H9 (cell line): ENCODE data around the gene TBC1D22A. TPM values are rescaled to one million over a fixed set of nuclear protein-coding genes. Genes with fewer than 3 reads are reported as not detected.
A peak's percentile ranks its signal among the peaks of the same experiment; 100 is the strongest.

Experiments used
- DNase-seq: peaks from one replicate; pipeline ENCODE4 v3.0.0-alpha.2; 2017
- H2AFZ ChIP-seq: one replicate; pipeline ENCODE4 v1.6.1; 2013; ENCODE audit warnings: mild to moderate bottlenecking, low read length, control low read depth, moderate library complexity
- H2AK5ac ChIP-seq: 2 replicates; pipeline ENCODE4 v1.6.1; 2013; ENCODE audit warnings: low read length, control low read depth, mixed read lengths; ENCODE audit not compliant: insufficient read length
- H2BK120ac ChIP-seq: one replicate; pipeline ENCODE4 v1.6.1; 2013; ENCODE audit warnings: low read depth, mild to moderate bottlenecking, low read length, control low read depth, inconsistent platforms; ENCODE audit not compliant: poor library complexity, severe bottlenecking
- H2BK12ac ChIP-seq: 2 replicates; pipeline ENCODE4 v1.6.1; 2013; ENCODE audit warnings: low read length, control low read depth, mixed read lengths, low read depth; ENCODE audit not compliant: insufficient read length
- H2BK15ac ChIP-seq: 2 replicates; pipeline ENCODE4 v1.6.1; 2013; ENCODE audit warnings: low read depth, low read length, control low read depth
- H2BK20ac ChIP-seq: one replicate; pipeline ENCODE4 v1.6.1; 2013; ENCODE audit warnings: low read depth, mild to moderate bottlenecking, low read length, control low read depth, inconsistent platforms; ENCODE audit not compliant: poor library complexity, severe bottlenecking
- H2BK5ac ChIP-seq: 2 replicates; pipeline ENCODE4 v1.6.1; 2013; ENCODE audit warnings: low read length, control low read depth, mixed read lengths; ENCODE audit not compliant: insufficient read length
- H3K14ac ChIP-seq: 2 replicates; pipeline ENCODE4 v1.6.1; 2013; ENCODE audit warnings: low read length, control low read depth; ENCODE audit not compliant: insufficient read depth
- H3K18ac ChIP-seq: 2 replicates; pipeline ENCODE4 v1.6.1; 2013; ENCODE audit warnings: low read depth, mild to moderate bottlenecking, mixed read lengths, low read length, control low read depth; ENCODE audit not compliant: insufficient read length
- H3K23ac ChIP-seq: 2 replicates; pipeline ENCODE4 v1.6.1; 2013; ENCODE audit warnings: low read length, control low read depth, mixed read lengths, low read depth; ENCODE audit not compliant: insufficient read length
- H3K23me2 ChIP-seq: 2 replicates; pipeline ENCODE4 v1.6.1; 2013; ENCODE audit warnings: low read depth, mild to moderate bottlenecking, mixed read lengths, low read length, control low read depth; ENCODE audit not compliant: insufficient read length, poor library complexity, severe bottlenecking
- H3K27ac ChIP-seq: 2 replicates; pipeline ENCODE4 v1.5.1; 2013; ENCODE audit warnings: low read length, control low read depth, mixed read lengths, low read depth; ENCODE audit not compliant: insufficient read length
- H3K27me3 ChIP-seq: 2 replicates; pipeline ENCODE4 v1.6.1; 2013; ENCODE audit warnings: low read length, control low read depth, inconsistent platforms; ENCODE audit not compliant: insufficient read depth
- H3K4ac ChIP-seq: 2 replicates; pipeline ENCODE4 v1.6.1; 2013; ENCODE audit warnings: low read depth, mild to moderate bottlenecking, control low read depth, inconsistent platforms, low read length, moderate library complexity
- H3K4me1 ChIP-seq: 2 replicates; pipeline ENCODE4 v1.6.1; 2013; ENCODE audit warnings: low read length, control low read depth, inconsistent platforms; ENCODE audit not compliant: insufficient read depth
- H3K4me2 ChIP-seq: 2 replicates; pipeline ENCODE4 v1.6.1; 2013; ENCODE audit warnings: low read length, control low read depth, mixed read lengths; ENCODE audit not compliant: insufficient read length, insufficient read depth
- H3K56ac ChIP-seq: 2 replicates; pipeline ENCODE4 v1.6.1; 2013; ENCODE audit warnings: low read depth, mild to moderate bottlenecking, mixed read lengths, low read length, control low read depth; ENCODE audit not compliant: insufficient read length
- H3K79me1 ChIP-seq: 2 replicates; pipeline ENCODE4 v1.6.1; 2013; ENCODE audit warnings: low read depth, mild to moderate bottlenecking, moderate library complexity, low read length, control low read depth, inconsistent platforms; ENCODE audit not compliant: insufficient read depth, poor library complexity, severe bottlenecking
- H3K79me2 ChIP-seq: 2 replicates; pipeline ENCODE4 v1.6.1; 2013; ENCODE audit warnings: low read length, control low read depth, inconsistent platforms; ENCODE audit not compliant: insufficient read depth
- H3K9ac ChIP-seq: 2 replicates; pipeline ENCODE4 v1.6.1; 2013; ENCODE audit warnings: low read length, control low read depth, mixed read lengths; ENCODE audit not compliant: insufficient read length; ENCODE audit errors: extremely low read depth
- H3K9me3 ChIP-seq: one replicate; pipeline ENCODE4 v1.6.1; 2013; ENCODE audit warnings: low read depth, low read length, inconsistent platforms; ENCODE audit not compliant: control insufficient read depth
- H3T11ph ChIP-seq: one replicate; pipeline ENCODE4 v1.6.1; 2013; ENCODE audit warnings: mild to moderate bottlenecking, low read length, control low read depth, inconsistent platforms
- H4K20me1 ChIP-seq: one replicate; pipeline ENCODE4 v1.6.1; 2013; ENCODE audit not compliant: control insufficient read depth, insufficient read length, insufficient read depth
- H4K5ac ChIP-seq: 2 replicates; pipeline ENCODE4 v1.6.1; 2013; ENCODE audit warnings: low read depth, mild to moderate bottlenecking, mixed read lengths, low read length, control low read depth; ENCODE audit not compliant: insufficient read length
- H4K8ac ChIP-seq: replicated peaks from 2 replicates; pipeline ENCODE4 v1.6.1; 2013; ENCODE audit warnings: low read length, control low read depth, mixed read lengths, low read depth; ENCODE audit not compliant: insufficient read length
- H4K91ac ChIP-seq: 2 replicates; pipeline ENCODE4 v1.6.1; 2013; ENCODE audit warnings: low read depth, mild to moderate bottlenecking, moderate library complexity, mixed read lengths, low read length, control low read depth; ENCODE audit not compliant: insufficient read length
- H3K27ac Mint-ChIP-seq, 3 experiments: 2 replicates in 2 of 3; 3 replicates in 1 of 3; pipeline ENCODE4 v1.8.0; 2020 to 2021; ENCODE audit warnings: mixed read lengths in 3 of 3, mild to moderate bottlenecking in 1 of 3, moderate library complexity in 1 of 3
- H3K27me3 Mint-ChIP-seq: 2 replicates; pipeline ENCODE4 v1.8.0; 2021; ENCODE audit warnings: low read depth, mild to moderate bottlenecking, moderate library complexity, mixed read lengths
- H3K36me3 Mint-ChIP-seq, 3 experiments: 2 replicates in 2 of 3; 3 replicates in 1 of 3; pipeline ENCODE4 v1.8.0; 2020 to 2021; ENCODE audit warnings: low read depth in 3 of 3, mixed read lengths in 3 of 3; ENCODE audit not compliant: insufficient read depth in 1 of 3
- H3K4me1 Mint-ChIP-seq, 2 experiments: 2 replicates each; pipeline ENCODE4 v1.8.0; 2020; ENCODE audit warnings: mixed read lengths in 2 of 2
- H3K4me3 Mint-ChIP-seq, 2 experiments: 2 replicates in 1 of 2; 3 replicates in 1 of 2; pipeline ENCODE4 v1.8.0; 2020 to 2021; ENCODE audit warnings: mild to moderate bottlenecking in 2 of 2, mixed read lengths in 2 of 2, moderate library complexity in 1 of 2
- H3K9me3 Mint-ChIP-seq, 2 experiments: 2 replicates in 1 of 2; 3 replicates in 1 of 2; pipeline ENCODE4 v1.8.0; 2020; ENCODE audit warnings: mild to moderate bottlenecking in 2 of 2, mixed read lengths in 2 of 2, moderate library complexity in 1 of 2
- CTCF ChIP-seq: fragments of 200-600 bp; sonication (generic); conservative IDR thresholded peaks from 3 replicates; pipeline ENCODE4 v1.8.0; 2021; ENCODE audit warnings: antibody characterized with exemption, mild to moderate bottlenecking
- WGBS: extraction: QIAGEN DNeasy Blood & Tissue Kit; methylation state at CpG from one replicate; pipeline ENCODE4 v1.1.7; 2013; ENCODE audit warnings: missing lambda C conversion rate, low lambda C conversion rate, mixed read lengths; ENCODE audit not compliant: insufficient read length; ENCODE audit errors: extremely low coverage; 5-methylcytosine and 5-hydroxymethylcytosine counted together
- total RNA-seq: library from RNA; stranded (reverse); gene quantifications from 2 replicates; pipeline ENCODE4 v1.2.1, GENCODE V29; 2021

The TBC1D22A gene
- total RNA-seq, 1 experiment from 2014 or later: 20.8 TPM

GRCh38 chr22:46902998-46903916 lies 140.8 kb downstream of the TBC1D22A start:
- no peak overlapping the region for H3K18ac ChIP-seq
- no peak overlapping the region for H2BK15ac ChIP-seq
- no peak overlapping the region; the same call in 1 of the 2 replicates for H3K14ac ChIP-seq
- no peak overlapping the region for H3K9ac ChIP-seq
- no peak overlapping the region for H3K23ac ChIP-seq
- Mint-ChIP-seq H3K4me3 (no peak overlapping the region), H3K36me3 (peaks cover 0 to 2% (median 0%) of the 10 kb centered on the region in 3 experiments; a peak in 3 of 7 replicates), H3K4me1 (peaks cover 22 to 26% of the 10 kb centered on the region in 2 experiments), H3K9me3 (no peaks in the 10 kb centered on the region), H3K27me3 (no peaks in the 10 kb centered on the region), H3K27ac (peak overlapping the region; percentile 26 to 81 (median 81); a peak in 4 of 7 replicates)
- no peak overlapping the region for H3T11ph ChIP-seq
- no peaks in the 10 kb centered on the region for H3K27me3 ChIP-seq
- H3K79me2 ChIP-seq: peaks cover 2% of the 10 kb centered on the region; the same call in 1 of the 2 replicates
- peak; percentile 64 for DNase-seq
- no peak overlapping the region for H3K27ac ChIP-seq
- H3K4me1 ChIP-seq: no peaks in the 10 kb centered on the region
- no CpG with 5 or more reads among the region's 29 CpGs for WGBS
- no peak overlapping the region for H4K5ac ChIP-seq
- no peaks in the 10 kb centered on the region for H3K9me3 ChIP-seq
- H2BK20ac ChIP-seq: no peak overlapping the region
- no peak overlapping the region for H3K4me2 ChIP-seq
- no peaks in the 10 kb centered on the region for H4K20me1 ChIP-seq
- no peak overlapping the region for H2BK5ac ChIP-seq
- H4K91ac ChIP-seq: no peak overlapping the region
- TF ChIP-seq CTCF: peak; percentile 51
- no peak overlapping the region for H2AK5ac ChIP-seq
- no peak overlapping the region for H3K4ac ChIP-seq
- H3K79me1 ChIP-seq: no peaks in the 10 kb centered on the region
- no peak overlapping the region for H2BK12ac ChIP-seq
- no peak overlapping the region for H3K56ac ChIP-seq
- no peak overlapping the region for H2BK120ac ChIP-seq
- no peak overlapping the region for H4K8ac ChIP-seq
- H3K23me2 ChIP-seq: no peaks in the 10 kb centered on the region
- H2AFZ ChIP-seq: no peak overlapping the region
